IPS DF 6.9 (cell line): Measurements from ENCODE around the gene ARHGEF10L.

ENCODE experiments used
- DNase-seq: peaks from one replicate; pipeline ENCODE4 v3.0.0-alpha.2; 2013; ENCODE audit warnings: low read depth, low spot score
- H3K27ac ChIP-seq: one replicate; pipeline ENCODE4 v1.5.1; 2013; ENCODE audit warnings: low read length, control low read depth
- H3K27me3 ChIP-seq: 2 replicates; pipeline ENCODE4 v1.6.1; 2013; ENCODE audit warnings: mild to moderate bottlenecking, low read length; ENCODE audit not compliant: control insufficient read depth, insufficient read depth
- H3K36me3 ChIP-seq: 2 replicates; pipeline ENCODE4 v1.6.1; 2013; ENCODE audit warnings: low read length; ENCODE audit not compliant: control insufficient read depth, insufficient read depth
- H3K4me1 ChIP-seq: 2 replicates; pipeline ENCODE4 v1.6.1; 2013; ENCODE audit warnings: low read length; ENCODE audit not compliant: control insufficient read depth, insufficient read depth
- H3K4me3 ChIP-seq: 2 replicates; pipeline ENCODE4 v1.5.1; 2013; ENCODE audit warnings: mild to moderate bottlenecking, low read length
- H3K9me3 ChIP-seq: 2 replicates; pipeline ENCODE4 v1.6.1; 2013; ENCODE audit warnings: low read length, inconsistent platforms; ENCODE audit not compliant: control insufficient read depth, insufficient read depth
- WGBS: extraction: QIAGEN DNeasy Blood & Tissue Kit; methylation state at CpG from one replicate; pipeline ENCODE4 v1.1.7; 2013; ENCODE audit warnings: mixed read lengths, missing lambda C conversion rate; ENCODE audit not compliant: insufficient read length, insufficient coverage; 5-methylcytosine and 5-hydroxymethylcytosine counted together

Gene ARHGEF10L

GRCh38 chr1:17614586-17614985 lies 75.1 kb downstream of the ARHGEF10L start:
- Histone ChIP-seq H3K36me3 (peaks cover 7% of the 10 kb centered on the region), H3K4me1 (no peaks in the 10 kb centered on the region), H3K4me3 (no peak overlapping the region), H3K9me3 (no peaks in the 10 kb centered on the region), H3K27me3 (no peaks in the 10 kb centered on the region), H3K27ac (no peak overlapping the region)
- WGBS = no CpG with 5 or more reads among the region's 4 CpGs
- no peak for DNase-seq

DNA sequence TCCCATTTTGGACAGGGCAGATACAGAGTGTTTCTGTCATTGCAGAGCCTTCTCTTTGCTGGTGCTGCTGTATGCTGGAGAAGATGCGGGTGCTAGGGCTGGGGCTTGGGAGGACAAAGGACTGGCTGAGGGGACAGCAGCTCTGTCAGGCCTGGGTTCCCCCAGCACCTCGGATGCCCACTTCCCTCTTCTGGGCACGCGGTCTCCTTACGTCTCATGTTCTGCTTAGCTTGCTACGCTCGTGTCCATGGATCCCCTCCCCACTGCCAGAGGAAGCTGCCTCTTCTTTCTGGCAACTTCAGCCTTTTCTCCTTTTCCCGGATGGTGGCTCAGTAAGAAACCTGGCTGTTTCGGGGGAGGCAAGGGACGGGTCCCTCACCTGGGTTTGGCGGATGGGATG lies 75.7 kb downstream of the ARHGEF10L start:
- DNase-seq = no peak
- no CpG with 5 or more reads among the region's 11 CpGs for WGBS
- Histone ChIP-seq H3K4me3 (no peak overlapping the region), H3K36me3 (peaks cover 7% of the 10 kb centered on the region), H3K27ac (no peak overlapping the region), H3K27me3 (no peaks in the 10 kb centered on the region), H3K9me3 (no peaks in the 10 kb centered on the region), H3K4me1 (no peaks in the 10 kb centered on the region)

GRCh38 chr1:17615959-17616358 lies 76.5 kb downstream of the ARHGEF10L start:
- no peak overlapping the region for H3K27ac ChIP-seq
- no peaks in the 10 kb centered on the region for H3K9me3 ChIP-seq
- no peaks in the 10 kb centered on the region for H3K4me1 ChIP-seq
- no peak for DNase-seq
- H3K27me3 ChIP-seq = no peaks in the 10 kb centered on the region
- H3K36me3 ChIP-seq = peaks cover 7% of the 10 kb centered on the region
- no peak overlapping the region for H3K4me3 ChIP-seq
- WGBS = no CpG with 5 or more reads among the region's 17 CpGs

DNA sequence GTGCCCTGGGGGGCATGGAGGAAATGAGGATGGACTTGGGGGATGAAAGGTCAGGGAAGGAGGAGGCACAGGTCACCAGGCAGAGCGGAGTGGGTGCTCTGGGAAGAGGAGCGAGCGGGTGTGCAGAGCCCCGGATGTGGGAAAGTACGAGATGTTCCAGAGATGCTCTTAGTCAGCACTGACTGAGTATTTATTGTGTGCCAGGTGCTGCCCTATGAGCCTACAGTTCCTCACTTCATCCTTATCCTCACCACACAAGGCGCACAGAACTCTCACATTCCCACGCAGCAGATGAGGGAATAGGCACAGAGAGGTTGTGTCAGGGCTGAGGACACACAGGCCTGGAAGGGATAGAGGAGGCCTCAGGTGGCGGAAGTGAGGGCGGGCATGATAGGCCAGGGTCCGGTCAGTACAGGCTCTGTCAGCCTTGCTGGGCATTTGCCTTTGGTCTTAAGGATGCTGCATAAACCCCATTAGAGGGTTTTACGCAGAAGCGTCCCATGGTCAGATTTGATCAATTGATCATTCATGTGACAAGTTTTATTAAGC lies 77.3 kb downstream of the ARHGEF10L start:
- no peak for DNase-seq
- H3K36me3 ChIP-seq = peaks cover 10% of the 10 kb centered on the region
- no CpG with 5 or more reads among the region's 12 CpGs for WGBS

GRCh38 chr1:17617787-17618557 lies 78.5 kb downstream of the ARHGEF10L start:
- H3K4me1 ChIP-seq = no peaks in the 10 kb centered on the region
- DNase-seq = no peak
- no peak overlapping the region for H3K4me3 ChIP-seq
- peaks cover 15% of the 10 kb centered on the region for H3K36me3 ChIP-seq
- H3K27ac ChIP-seq = no peak overlapping the region
- no peaks in the 10 kb centered on the region for H3K9me3 ChIP-seq
- no CpG with 5 or more reads among the region's 27 CpGs for WGBS
- no peaks in the 10 kb centered on the region for H3K27me3 ChIP-seq

More for the DNA sequence above, 77.3 kb downstream of the ARHGEF10L start:
- H3K4me1 ChIP-seq = no peaks in the 10 kb centered on the region
- H3K4me3 ChIP-seq = no peak overlapping the region
- H3K9me3 ChIP-seq = no peaks in the 10 kb centered on the region
- H3K27ac ChIP-seq = no peak overlapping the region
- H3K27me3 ChIP-seq = no peaks in the 10 kb centered on the region

- Histone ChIP-seq H3K36me3 (peaks cover 20% of the 10 kb centered on the region), H3K27me3 (no peaks in the 10 kb centered on the region), H3K4me3 (no peak overlapping the region), H3K4me1 (no peaks in the 10 kb centered on the region), H3K27ac (no peak overlapping the region), H3K9me3 (no peaks in the 10 kb centered on the region)
- DNase-seq = no peak
- WGBS = no CpG with 5 or more reads among the region's 19 CpGs
These were observed 79.2 kb downstream of the ARHGEF10L start for GRCh38 chr1:17618558-17619247.

DNA sequence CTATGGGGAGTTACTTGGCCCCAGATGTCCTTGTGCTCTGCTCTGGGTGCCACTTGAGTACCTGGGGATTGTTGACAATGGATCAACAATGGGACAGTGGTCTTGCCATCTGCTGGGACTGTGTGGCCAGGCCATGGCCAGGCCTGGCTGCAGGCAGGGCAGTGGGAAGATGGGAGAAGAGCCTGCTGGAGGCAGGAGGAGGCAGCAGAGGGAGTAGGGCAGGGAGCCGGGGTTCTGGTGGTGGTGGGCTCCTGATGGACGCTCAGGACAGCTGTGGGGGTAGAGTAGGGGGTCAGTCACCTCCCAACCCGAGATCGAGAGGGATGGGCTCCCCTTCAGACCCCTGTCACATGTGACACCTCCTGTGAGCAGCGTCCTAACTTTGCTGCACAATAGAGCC lies 81.0 kb downstream of the ARHGEF10L start:
- Histone ChIP-seq H3K4me3 (no peak overlapping the region), H3K4me1 (no peaks in the 10 kb centered on the region), H3K9me3 (no peaks in the 10 kb centered on the region), H3K36me3 (peaks cover 28% of the 10 kb centered on the region), H3K27ac (no peak overlapping the region), H3K27me3 (no peaks in the 10 kb centered on the region)
- DNase-seq = no peak
- WGBS = no CpG with 5 or more reads among the region's 5 CpGs

DNA sequence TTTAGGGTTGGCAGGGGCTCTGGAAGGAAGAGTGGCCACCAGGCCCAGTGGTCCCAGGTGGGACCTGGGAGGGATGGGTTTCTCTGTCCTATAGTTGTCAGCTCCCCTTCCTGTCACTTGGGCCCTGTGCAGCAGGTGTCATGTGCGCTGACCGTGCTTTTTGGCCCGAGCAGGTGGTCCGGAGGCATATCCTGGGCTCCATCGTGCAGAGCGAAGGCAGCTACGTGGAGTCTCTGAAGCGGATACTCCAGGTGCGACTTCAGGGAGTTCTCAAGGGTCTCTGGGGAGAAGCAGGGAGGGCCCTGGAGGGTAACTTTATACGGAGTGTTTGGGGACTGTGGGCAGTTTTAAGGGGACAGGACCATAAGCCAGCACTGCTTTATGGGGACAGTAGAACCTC lies 82.2 kb downstream of the ARHGEF10L start:
- H3K36me3 ChIP-seq = peaks cover 34% of the 10 kb centered on the region
- WGBS = no CpG with 5 or more reads among the region's 10 CpGs
- no peak overlapping the region for H3K4me3 ChIP-seq
- no peaks in the 10 kb centered on the region for H3K4me1 ChIP-seq
- H3K27ac ChIP-seq = no peak overlapping the region
- H3K27me3 ChIP-seq = no peaks in the 10 kb centered on the region
- no peak for DNase-seq
- no peaks in the 10 kb centered on the region for H3K9me3 ChIP-seq

GRCh38 chr1:17622823-17623222 lies 83.3 kb downstream of the ARHGEF10L start:
- Histone ChIP-seq H3K9me3 (no peaks in the 10 kb centered on the region), H3K4me3 (no peak overlapping the region), H3K27ac (no peak overlapping the region), H3K4me1 (no peaks in the 10 kb centered on the region), H3K36me3 (peaks cover 36% of the 10 kb centered on the region), H3K27me3 (no peaks in the 10 kb centered on the region)
- no CpG with 5 or more reads among the region's 22 CpGs for WGBS
- no peak for DNase-seq

DNA sequence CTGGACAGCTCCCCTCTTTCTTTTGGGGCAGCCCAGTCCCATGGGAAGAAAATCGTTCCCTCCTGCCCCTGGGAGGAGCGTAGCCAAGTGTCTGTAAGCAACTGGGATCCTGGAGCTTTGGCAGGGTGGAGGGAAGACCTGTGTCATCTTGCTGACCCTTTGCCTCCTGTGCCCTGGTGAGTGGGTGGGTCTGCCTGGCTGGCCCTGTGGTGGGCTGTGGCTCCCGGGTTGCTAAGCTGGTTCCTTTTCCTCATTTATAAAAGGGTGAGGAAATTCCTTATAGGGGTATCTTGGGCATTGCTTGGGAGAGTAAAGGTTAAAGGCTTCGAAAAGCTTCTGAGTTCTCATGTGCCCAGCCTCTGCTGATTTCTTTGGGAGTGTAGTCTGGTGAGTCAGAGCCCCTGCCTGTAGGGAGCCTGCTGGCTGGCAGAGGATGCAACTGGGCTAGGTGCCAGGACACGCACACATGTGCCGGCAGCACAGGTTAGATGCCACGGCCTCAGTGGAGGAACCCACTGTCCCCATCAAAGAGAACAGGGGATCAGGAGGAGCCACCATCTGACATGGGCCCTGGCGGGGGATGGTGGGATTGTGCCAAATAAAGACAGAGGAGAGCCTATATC lies 85.2 kb downstream of the ARHGEF10L start:
- WGBS = no CpG with 5 or more reads among the region's 8 CpGs
- no peaks in the 10 kb centered on the region for H3K4me1 ChIP-seq
- H3K9me3 ChIP-seq = no peaks in the 10 kb centered on the region
- H3K4me3 ChIP-seq = no peak overlapping the region
- peaks cover 31% of the 10 kb centered on the region for H3K36me3 ChIP-seq
- no peak for DNase-seq
- H3K27me3 ChIP-seq = no peaks in the 10 kb centered on the region
- H3K27ac ChIP-seq = no peak overlapping the region
